ENCODE results near the gene ARPC2.
"Not testable (repeated sequence)": the region's sequence is repeated elsewhere in the genome, so short reads cannot be mapped to it uniquely, and the experiment has no call there.

The ARPC2 gene

GRCh38 chr2:218271865-218272530 lies 55.0 kb downstream of the ARPC2 start:
- H3K4me3 ChIP-seq (ENCODE audit: control insufficient read depth, low read depth, low read length): peak overlapping the region; percentile 87; the same call in 1 of the 2 replicates
- DNase-seq (ENCODE audit: low read depth): no peak
- no peak for TF ChIP-seq CTCF (IDR thresholded peaks at IDR 0.05; ENCODE audit: control insufficient read depth, insufficient read depth, low read depth, low read length, missing control alignments)

- no peak overlapping the region for H3K4me3 ChIP-seq (ENCODE audit: control insufficient read depth, low read depth, low read length)
- peak; percentile 97 for TF ChIP-seq CTCF (IDR thresholded peaks at IDR 0.05; ENCODE audit: control insufficient read depth, insufficient read depth, low read depth, low read length, missing control alignments)
- peak; percentile 94 for DNase-seq (ENCODE audit: low read depth)
Measured at GRCh38 chr2:218272531-218273212, 55.7 kb downstream of the ARPC2 start.

- H3K4me3 ChIP-seq (ENCODE audit: control insufficient read depth, low read depth, low read length); DNase-seq (ENCODE audit: low read depth): not testable (repeated sequence)
Measured at GRCh38 chr2:218273214-218273907, 56.4 kb downstream of the ARPC2 start.

- no peak for DNase-seq (ENCODE audit: low read depth)
- TF ChIP-seq CTCF (IDR thresholded peaks at IDR 0.05; ENCODE audit: control insufficient read depth, insufficient read depth, low read depth, low read length, missing control alignments): no peak
- H3K4me3 ChIP-seq (ENCODE audit: control insufficient read depth, low read depth, low read length): no peak overlapping the region
Measured at GRCh38 chr2:218273908-218274249, 56.9 kb downstream of the ARPC2 start.

- no peak for DNase-seq (ENCODE audit: low read depth)
- H3K4me3 ChIP-seq (ENCODE audit: control insufficient read depth, low read depth, low read length): no peak overlapping the region
- TF ChIP-seq CTCF (IDR thresholded peaks at IDR 0.05; ENCODE audit: control insufficient read depth, insufficient read depth, low read depth, low read length, missing control alignments): no peak
Measured at GRCh38 chr2:218274586-218274985, 57.6 kb downstream of the ARPC2 start.

GRCh38 chr2:218275371-218276072 lies 58.5 kb downstream of the ARPC2 start:
- no peak for DNase-seq (ENCODE audit: low read depth)
- no peak for TF ChIP-seq CTCF (IDR thresholded peaks at IDR 0.05; ENCODE audit: control insufficient read depth, insufficient read depth, low read depth, low read length, missing control alignments)
- no peak overlapping the region for H3K4me3 ChIP-seq (ENCODE audit: control insufficient read depth, low read depth, low read length)

Measured in AG09309 (cell line).